HG03342 (cell line): ENCODE data around the gene MFRP.

ENCODE experiments used
- ATAC-seq: cut with Tn5 transposase; IDR thresholded peaks from one replicate; pipeline ENCODE4 v1.9.1; 2021; ENCODE audit warnings: mild to moderate bottlenecking, moderate library complexity; ENCODE audit not compliant: unreplicated experiment

Gene MFRP

DNA sequence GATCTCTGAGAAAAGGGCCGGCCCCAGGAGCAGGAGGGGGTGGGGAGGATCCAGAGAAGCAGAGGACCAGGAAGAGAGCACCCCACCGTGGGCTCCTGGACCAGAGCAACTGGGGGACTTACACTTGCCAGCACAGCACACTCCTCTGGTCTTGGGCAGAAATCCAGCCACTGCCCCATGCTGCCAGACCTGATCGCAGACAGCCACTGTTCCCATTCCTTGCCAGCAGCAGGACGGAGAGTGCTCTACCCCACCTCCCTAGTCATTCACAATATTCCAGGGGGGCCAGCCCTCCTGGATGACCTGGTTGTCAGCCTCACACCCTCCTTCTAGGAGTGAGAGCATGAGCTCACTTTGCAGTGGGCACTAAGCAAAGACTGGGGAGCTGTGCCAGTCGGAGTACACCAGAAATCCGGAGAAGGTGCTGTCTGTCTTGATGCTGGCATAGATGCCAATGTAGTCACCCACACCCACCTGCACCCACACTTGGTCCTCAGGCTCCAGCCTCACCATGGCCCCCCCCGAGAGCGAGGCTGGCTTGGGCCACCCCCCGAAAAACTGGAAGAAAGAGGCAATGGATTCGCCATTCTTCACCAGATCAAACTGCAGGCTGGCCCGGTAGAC lies 7.4 kb downstream of the MFRP start:
- no peak for ATAC-seq

DNA sequence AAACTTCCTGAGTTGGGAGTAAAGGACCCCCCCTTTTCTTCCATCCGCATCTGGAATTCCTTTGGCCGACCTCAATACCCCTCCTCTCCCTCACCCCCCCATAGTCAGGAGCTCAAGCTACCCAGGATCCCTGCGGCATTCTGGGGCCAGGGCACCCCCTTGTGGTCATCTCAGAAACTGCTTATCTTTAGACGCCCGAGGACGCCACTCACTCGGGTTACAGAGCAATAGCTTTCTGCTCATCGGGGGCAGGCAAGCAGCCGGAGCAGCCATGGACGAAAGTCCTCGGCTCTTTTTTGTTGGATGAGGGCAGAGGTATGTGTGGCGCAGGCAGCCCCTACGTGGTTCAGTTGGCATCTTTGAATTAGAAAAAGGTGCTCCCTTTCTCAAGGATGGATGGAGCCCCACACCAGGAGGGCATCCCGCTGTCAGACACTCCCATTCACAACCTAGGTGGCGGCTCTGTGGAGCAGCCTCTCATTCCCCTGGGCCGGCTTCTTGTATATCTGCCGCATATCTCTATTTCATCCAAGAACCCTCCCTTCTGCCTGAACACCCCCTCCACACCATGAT lies 8.1 kb downstream of the MFRP start:
- peak; percentile 29 for ATAC-seq

DNA sequence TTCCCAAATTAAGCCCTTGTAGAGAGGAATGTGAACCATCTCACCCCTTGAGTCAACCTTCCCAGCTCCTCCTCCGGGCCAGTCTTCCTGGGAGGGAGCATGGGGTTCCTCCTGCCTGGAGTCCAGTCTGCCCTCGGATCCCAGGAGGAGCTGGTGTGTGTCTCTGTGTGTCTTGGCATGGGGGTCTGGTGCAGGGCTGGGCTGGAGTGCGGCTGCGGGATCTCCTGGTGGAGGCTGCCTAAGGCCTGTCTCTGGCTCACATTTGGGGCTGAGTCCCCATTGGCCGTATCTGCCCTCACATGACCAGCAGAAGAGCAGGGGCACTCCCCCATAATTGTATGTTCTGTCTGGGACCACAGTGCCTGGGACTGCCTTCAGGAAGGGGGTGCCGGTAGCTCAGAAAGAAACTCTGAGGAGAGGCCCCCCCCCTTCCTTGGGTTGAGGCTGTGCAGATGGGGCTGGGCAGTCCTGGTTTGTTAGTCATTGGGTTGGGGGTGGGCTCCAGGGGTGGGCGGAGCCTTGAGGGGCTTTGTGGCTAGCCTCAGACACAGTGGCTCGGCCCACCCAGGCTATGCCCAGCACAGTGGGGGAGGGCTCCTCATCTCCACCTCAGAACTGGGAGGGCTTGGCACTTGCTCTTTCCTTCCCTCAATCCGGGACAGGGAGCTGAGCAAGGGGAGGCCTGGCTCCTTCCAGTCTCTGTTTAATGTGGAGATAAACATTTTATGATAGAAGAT lies 8.8 kb downstream of the MFRP start:
- ATAC-seq, result no peak

DNA sequence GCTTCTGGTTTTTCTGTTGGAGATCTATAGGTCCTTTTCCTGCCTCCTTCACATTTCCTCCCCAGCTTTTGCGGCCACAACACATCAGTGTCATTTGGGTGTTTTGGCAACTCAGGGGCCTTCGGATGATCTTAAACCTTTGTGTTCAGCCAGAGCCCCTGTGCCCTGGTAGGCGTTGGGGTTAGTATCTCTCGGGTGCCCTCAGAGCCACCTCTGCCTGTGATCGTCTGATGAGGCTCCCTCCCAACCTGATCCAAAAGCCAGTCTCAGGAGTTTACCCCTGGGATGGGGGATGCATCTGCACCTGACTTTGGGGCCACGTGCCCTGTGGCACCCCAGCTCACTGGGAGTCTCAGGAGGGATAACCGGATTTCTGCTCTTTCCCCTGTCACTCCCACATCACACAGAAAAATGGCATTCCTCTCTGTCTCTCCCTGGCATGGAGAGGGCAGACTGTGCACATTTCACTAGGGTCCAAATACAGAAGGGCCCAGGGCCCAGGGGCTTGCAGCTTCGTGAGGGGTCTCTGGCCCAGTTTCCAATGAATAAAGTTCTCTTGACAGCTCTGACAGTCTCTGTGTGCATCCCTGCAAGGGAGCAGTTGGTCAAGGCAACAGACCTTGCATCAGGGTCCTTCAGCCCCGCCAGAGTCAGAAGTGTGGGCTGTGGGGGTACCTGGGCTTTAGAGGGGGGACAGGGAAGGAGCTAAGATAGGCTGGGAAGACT lies 9.6 kb downstream of the MFRP start:
- ATAC-seq, result no peak

DNA sequence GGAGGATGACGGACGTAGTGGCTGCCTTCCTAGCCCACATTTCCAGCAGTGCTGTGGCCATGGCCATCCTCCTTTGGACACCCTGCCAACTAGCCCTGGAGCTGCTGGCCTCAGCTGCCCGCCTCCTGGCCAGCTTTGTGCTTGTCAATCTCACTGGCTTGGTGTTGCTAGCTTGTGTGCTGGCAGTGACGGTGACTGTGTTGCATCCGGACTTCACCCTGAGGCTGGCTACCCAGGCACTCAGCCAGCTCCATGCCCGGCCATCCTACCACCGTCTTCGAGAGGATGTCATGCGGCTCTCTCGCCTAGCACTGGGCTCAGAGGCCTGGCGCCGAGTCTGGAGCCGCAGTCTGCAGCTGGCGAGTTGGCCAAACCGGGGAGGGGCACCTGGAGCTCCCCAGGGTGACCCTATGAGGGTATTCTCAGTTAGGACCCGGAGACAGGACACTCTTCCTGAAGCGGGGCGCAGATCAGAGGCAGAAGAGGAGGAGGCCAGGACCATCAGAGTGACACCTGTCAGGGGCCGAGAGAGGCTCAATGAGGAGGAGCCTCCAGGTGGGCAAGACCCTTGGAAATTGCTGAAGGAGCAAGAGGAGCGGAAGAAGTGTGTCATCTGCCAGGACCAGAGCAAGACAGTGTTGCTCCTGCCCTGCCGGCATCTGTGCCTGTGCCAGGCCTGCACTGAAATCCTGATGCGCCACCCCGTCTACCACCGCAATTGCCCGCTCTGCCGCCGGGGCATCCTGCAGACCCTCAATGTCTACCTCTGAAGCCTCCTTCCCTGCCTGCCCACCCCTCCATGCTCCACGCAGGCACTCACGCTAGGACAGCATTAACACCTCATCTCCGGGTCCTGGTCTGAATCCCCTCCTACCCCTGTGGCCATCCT lies 10.6 kb downstream of the MFRP start:
- no peak for ATAC-seq

DNA sequence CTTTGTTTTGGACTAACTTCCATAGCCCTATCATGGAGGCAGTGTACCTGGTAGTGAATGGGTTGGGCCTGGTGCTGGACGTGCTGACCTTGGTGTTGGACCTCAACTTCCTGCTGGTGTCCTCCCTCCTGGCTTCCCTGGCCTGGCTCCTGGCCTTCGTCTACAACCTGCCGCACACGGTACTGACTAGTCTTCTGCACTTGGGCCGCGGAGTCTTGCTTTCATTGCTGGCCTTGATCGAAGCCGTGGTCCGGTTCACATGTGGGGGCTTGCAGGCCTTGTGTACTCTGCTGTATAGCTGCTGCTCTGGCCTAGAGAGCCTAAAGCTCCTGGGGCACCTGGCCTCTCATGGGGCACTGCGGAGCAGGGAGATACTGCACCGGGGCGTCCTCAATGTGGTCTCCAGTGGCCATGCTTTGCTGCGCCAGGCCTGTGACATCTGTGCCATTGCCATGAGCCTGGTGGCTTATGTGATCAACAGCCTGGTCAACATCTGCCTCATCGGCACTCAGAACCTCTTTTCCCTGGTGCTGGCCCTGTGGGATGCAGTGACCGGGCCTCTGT lies 11.3 kb downstream of the MFRP start:
- ATAC-seq, result no peak

DNA sequence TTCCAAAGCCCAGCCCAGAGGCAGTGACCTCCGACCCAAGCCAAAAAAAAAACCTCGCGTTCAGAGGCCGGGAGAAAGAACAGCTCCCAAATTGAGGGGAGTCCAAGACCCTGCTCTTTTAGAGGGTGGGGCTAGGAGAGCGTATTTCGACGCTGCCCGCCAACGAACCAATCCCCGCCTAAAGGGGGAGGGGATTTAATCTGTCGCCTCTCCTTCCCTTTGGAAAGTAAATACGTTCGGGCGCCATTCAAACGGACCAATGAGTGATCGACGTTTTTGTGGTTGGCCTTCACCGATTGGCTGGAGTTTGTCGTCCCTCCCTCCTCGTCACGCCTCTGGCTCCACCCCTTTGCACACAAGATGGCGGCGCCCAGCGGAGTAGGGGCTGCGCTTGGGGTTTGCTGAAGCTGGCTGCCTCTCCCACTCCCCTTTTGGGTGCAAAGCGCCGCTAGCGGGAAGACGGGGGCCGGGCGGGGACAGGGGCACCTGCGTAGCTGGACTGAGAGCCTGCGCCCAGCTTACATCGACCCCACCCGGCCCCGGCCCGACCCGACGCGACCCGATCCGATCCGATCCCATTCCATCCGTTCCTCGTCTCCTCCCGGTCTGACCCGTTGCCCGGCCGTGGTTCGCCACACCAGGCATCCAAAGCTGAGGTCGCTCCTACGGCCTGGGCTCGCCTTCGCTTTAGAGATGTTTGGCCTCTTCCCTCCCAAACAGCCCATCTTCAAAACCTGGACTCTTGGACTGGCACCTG lies 12.2 kb downstream of the MFRP start, which contains the start of gene RNF26:
Gene RNF26 (plus strand): TSS at position 354 of the 757 bp plus-strand sequence. CDS start 596 bp downstream, outside the sequence.
- ATAC-seq, result peak; percentile 90

DNA sequence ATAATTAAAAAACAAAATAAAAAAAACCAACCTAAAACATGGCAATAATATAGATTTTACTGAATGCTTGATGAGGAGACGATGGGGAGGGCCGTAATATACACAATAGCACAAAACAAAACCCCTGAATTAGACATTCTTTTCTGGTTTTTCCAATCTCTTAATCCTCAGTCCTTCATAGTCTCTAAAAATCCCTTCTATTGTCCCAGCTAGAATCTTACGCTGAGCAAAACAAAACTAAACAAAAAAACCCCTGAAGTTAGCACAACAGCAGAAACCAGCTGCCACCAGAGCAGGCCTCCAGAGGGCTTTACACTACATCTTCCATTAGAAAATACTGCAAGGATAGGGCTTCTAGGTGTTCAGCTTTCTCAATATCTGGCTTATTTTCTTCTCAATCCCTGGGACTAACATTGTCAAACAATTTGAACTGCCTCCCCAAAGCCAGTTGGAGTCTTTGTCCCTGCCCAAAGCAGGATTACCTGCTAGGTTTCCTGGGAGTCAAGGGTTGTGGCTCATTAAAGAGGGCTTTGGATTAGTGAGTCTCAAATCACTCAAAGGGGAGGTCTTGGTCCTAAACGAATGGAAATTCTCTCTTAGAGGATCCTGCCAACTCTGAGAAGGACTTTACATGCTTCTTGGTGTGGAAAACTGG lies 14.3 kb downstream of the MFRP start:
- no peak for ATAC-seq

DNA sequence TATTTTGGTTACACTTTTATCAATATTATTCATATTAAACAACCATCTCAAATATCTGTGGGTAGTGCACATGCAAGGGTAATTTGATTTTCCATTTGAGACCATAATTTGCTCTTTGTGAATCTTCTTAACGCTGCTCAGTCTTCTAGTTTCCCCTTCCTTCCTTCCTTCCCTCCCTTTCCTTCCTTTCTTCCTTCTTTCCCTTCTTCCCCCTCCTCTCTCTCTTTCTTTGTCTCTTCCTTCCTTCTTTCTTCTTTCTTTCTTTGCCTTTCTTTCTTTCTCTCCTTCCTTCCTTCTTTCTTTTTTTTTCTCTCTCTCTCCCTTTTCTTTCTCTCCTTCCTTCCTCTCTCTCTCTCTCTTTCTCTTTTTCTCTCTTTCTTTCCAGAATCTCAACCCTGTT lies 16.3 kb downstream of the MFRP start:
- no peak for ATAC-seq

DNA sequence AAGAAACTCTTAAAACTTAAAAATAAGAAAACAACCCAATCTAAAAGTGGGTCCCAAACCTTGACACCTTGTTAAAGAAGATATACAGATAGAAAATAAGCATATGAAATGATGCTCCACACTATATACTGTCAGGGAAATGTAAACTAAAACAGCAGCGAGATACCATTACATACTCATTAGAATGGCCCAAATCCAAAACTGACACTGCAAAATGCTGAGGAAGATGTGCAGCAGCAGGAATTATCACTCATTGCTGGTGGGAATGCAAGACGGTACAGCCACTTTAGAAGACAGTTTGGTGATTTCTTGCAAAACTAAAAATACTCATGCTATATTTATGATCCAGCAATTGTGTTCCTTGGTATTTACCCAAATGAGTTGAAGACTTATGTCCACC lies 17.2 kb downstream of the MFRP start:
- no peak for ATAC-seq

DNA sequence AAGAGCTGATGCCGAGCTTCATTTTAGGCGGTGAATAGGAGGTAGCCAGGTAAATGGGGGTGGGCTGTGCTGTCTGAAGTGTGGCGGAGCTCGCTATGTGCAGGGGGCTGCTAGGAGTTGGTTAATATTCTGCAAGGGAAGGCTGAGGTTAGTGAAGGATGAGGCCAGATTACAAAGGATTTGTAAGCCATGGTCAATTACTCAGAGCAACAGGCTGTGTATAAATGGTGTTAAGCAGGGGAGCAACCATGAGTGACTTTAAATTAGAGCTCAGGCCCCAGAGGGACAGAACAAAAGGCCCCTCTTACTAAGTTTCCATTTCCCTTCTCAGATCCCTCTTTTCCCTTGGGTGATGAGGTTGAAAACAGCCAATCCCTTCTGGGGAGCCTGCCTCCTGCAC lies 22.3 kb downstream of the MFRP start:
- ATAC-seq, result no peak

DNA sequence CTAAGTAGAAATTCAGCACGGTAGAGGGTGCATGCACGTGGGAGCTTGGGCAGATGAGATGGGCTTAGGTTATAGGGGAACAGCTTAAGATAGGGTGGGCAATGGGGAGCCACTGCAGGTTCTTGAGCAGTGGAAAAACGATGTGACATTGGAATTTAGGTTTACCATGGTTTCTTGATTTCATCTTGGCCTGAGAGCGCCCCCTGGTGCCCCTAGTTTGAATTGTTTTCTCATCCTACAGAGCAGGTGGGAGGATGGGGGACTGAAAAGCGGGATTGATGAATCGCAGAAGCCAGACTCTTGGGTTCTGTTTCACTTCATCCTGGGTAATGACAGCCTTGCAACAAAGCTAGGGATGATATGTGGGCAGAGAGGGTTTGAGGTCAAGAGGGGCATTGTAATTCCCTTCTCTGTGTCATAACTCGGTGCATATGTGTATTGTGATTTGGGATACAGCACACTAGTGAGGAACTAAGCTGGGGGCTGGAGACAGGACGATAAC lies 22.9 kb downstream of the MFRP start:
- no peak for ATAC-seq

DNA sequence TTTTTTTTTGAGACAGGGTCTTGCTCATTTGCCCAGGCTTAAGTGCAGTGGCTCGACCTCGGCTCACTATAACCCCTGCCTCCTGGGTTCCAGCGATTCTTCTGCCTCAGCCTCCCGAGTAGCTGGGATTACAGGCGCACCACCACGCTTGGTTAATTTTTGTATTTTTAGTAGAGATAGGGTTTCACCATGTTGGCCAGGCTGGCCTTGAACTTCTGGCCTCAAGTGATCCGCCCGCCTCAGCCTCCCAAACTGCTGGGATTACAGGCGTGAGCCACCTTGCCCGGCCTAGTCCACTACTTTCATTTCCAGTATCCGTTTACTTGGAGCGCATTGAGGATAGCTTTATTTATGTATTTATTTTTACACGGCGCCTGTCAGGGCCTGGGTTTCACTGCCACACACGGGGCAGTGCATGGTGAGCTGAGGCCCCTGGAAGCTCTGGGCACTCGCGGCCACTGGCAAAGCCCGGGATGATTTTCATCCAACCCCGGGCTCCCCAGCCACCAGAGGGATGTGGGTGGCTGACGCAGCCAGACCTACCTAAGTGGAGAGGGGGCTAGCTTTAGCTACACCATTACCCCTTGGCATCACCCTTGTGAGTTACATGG lies 23.5 kb downstream of the MFRP start:
- no peak for ATAC-seq

DNA sequence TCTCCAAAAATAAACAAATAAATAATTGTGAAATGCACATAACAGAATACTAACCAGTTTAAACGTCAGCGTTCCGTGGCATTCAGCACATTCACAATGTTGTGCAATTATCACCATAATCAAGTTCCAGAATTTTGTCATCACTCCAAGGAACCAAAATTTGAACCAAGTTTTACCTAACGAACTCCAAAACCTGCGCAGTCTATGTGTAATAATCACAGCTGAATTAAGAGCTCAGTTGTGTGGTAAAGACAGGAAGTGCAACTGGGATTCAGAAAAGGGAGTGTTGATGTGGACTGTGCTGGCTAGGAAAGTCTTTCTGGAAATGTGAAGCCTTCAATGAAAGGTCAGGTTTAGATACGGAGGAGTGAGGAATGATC lies 24.2 kb downstream of the MFRP start:
- no peak for ATAC-seq

DNA sequence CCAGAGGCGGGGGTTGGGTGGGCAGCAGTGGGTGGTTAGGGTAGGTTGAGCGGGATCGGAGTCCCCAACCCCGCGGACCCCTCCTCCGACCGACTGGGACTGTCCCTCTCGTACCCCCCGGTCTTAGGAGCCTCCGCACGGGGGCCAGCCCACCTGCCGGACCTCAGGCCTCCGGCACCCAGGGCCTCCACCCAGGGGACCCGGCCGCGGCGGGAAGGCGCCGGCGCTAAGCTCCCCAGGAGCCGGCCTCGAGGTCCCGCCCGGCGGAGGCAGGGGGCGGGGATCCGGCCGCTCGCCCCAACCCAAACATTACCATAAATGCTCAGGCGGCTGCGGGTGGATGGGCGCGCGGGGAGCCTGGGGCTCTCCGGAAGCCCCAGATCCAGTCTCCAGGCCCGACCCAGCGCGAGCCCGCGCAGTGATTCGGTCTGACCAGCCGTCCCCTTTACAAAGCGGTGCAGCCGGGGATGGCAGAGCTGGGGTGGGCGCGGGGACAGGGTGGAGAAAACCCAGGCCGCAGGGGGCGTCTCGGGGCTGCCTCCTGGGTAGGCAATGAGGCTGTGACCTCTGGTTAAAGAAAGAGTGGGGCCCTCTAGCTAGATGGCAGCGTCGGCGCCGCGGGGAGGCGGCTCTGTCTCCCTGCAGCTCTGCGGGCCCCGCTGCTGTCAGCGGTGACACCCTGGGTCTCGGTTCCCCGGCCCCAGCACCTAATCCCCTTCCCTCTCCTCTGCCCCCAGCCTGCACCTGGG lies 25.6 kb downstream of the MFRP start:
- peak; percentile 55 for ATAC-seq

DNA sequence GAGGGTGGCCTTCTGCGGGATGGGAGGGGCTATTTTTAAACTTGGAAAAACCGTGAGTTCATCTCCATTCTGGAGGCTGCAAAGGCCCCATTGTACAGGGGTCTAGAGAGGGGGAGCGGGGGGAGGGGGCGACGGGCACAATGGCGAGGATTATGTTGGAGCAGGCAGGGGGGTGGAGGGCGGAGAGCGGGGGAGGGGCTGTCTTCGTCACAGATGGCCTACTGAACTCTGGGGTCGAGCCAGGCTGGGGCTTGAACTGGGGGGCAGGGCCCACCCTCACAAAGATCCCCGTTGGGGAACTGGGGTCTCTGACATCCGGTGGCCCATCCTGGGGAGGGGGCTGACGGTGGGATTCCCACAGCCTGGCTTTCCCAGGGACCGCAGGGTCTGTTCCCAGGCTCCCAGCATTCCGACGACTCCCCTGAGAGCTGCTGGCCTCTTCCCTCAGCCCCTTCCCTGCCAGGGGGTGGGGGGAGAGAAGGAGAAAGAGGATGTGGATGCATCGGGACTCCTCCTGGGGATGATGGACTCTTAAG lies 26.2 kb downstream of the MFRP start:
- ATAC-seq, result no peak

DNA sequence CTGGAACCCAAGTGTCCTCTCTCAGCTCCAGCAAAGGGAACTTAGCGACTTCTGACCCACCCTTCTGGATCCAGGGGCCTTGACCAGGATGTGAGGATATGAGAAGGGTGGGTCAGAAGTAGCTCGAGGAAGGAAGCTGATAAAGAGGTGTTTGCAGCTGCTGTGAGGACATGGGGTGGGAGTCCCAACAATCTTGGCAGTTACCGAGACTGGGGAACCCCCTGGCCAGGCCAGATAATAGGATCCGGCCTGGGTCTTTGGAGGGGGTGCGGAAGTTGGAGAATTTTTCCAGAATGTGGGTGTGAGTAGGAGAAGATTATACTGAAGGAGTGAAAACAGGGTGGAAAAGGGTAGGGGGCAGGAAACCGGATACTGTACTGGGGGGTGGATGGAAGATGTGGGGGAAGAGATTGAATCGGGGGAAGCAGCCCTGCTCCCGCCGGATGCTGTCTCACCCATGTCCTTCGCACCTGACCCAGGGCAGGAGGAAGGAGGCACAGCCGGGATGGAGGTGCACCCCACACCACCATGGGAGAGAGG lies 26.7 kb downstream of the MFRP start:
- ATAC-seq, result no peak
